ENCODE measurements around the gene CTAGE15. TPM values are rescaled to one million over a fixed set of nuclear protein-coding genes. Genes with fewer than 3 reads are reported as not detected.
"Not testable (repeated sequence)": the region's sequence is repeated elsewhere in the genome, so short reads cannot be mapped to it uniquely, and the experiment has no call there.

CTAGE15 gene
- total RNA-seq, 2 experiments from 2014 or later = 1.4 TPM; not detected in 1

- H3K27me3 Mint-ChIP-seq; H3K27ac Mint-ChIP-seq; CTCF ChIA-PET; H3K4me3 Mint-ChIP-seq; H3K9me3 Mint-ChIP-seq (ENCODE audit: low read depth); DNase-seq; ATAC-seq; H3K4me1 Mint-ChIP-seq; POLR2A ChIA-PET; intact Hi-C loops (cut with DNase I, micrococcal nuclease); H3K36me3 Mint-ChIP-seq (ENCODE audit: low read depth): not testable (repeated sequence)
Measured at GRCh38 chr7:143589897-143590296, 18.3 kb downstream of the CTAGE15 start.

GRCh38 chr7:143598086-143598485 is 26.5 kb downstream of the CTAGE15 start:
- H3K4me1 Mint-ChIP-seq; H3K27ac Mint-ChIP-seq; H3K36me3 Mint-ChIP-seq (ENCODE audit: low read depth); DNase-seq; CTCF ChIA-PET; H3K9me3 Mint-ChIP-seq (ENCODE audit: low read depth); ATAC-seq; H3K27me3 Mint-ChIP-seq; H3K4me3 Mint-ChIP-seq; POLR2A ChIA-PET; intact Hi-C loops (cut with DNase I, micrococcal nuclease): not testable (repeated sequence)

- H3K4me3 Mint-ChIP-seq; POLR2A ChIA-PET; intact Hi-C loops (cut with DNase I, micrococcal nuclease); CTCF ChIA-PET; H3K27me3 Mint-ChIP-seq; H3K36me3 Mint-ChIP-seq (ENCODE audit: low read depth); H3K9me3 Mint-ChIP-seq (ENCODE audit: low read depth); H3K27ac Mint-ChIP-seq; ATAC-seq; DNase-seq; H3K4me1 Mint-ChIP-seq: not testable (repeated sequence)
Measured at GRCh38 chr7:143603549-143603948, 31.9 kb downstream of the CTAGE15 start.

GRCh38 chr7:143606088-143606487 is 34.5 kb downstream of the CTAGE15 start:
- H3K9me3 Mint-ChIP-seq (ENCODE audit: low read depth); intact Hi-C loops (cut with DNase I, micrococcal nuclease); ATAC-seq; H3K27me3 Mint-ChIP-seq; H3K27ac Mint-ChIP-seq; DNase-seq; H3K36me3 Mint-ChIP-seq (ENCODE audit: low read depth); H3K4me3 Mint-ChIP-seq; POLR2A ChIA-PET; H3K4me1 Mint-ChIP-seq; CTCF ChIA-PET: not testable (repeated sequence)

- H3K27me3 Mint-ChIP-seq; CTCF ChIA-PET; ATAC-seq; POLR2A ChIA-PET; H3K4me3 Mint-ChIP-seq; DNase-seq; H3K4me1 Mint-ChIP-seq; H3K27ac Mint-ChIP-seq; H3K9me3 Mint-ChIP-seq (ENCODE audit: low read depth); H3K36me3 Mint-ChIP-seq (ENCODE audit: low read depth); intact Hi-C loops (cut with DNase I, micrococcal nuclease): not testable (repeated sequence)
Measured at GRCh38 chr7:143615545-143615944, 43.9 kb downstream of the CTAGE15 start.

- H3K9me3 Mint-ChIP-seq (ENCODE audit: low read depth); CTCF ChIA-PET; H3K27me3 Mint-ChIP-seq; DNase-seq; POLR2A ChIA-PET; ATAC-seq; H3K27ac Mint-ChIP-seq; H3K36me3 Mint-ChIP-seq (ENCODE audit: low read depth); H3K4me1 Mint-ChIP-seq; intact Hi-C loops (cut with DNase I, micrococcal nuclease); H3K4me3 Mint-ChIP-seq: not testable (repeated sequence)
Measured at GRCh38 chr7:143617204-143617603, 45.6 kb downstream of the CTAGE15 start.

GRCh38 chr7:143620058-143620457 is 48.5 kb downstream of the CTAGE15 start:
- H3K4me1 Mint-ChIP-seq; POLR2A ChIA-PET; DNase-seq; H3K27me3 Mint-ChIP-seq; H3K27ac Mint-ChIP-seq; intact Hi-C loops (cut with DNase I, micrococcal nuclease); H3K36me3 Mint-ChIP-seq (ENCODE audit: low read depth); CTCF ChIA-PET; H3K4me3 Mint-ChIP-seq; H3K9me3 Mint-ChIP-seq (ENCODE audit: low read depth): not testable (repeated sequence)
- ATAC-seq = peak; percentile 15

- intact Hi-C loops (cut with DNase I, micrococcal nuclease); H3K36me3 Mint-ChIP-seq (ENCODE audit: low read depth); POLR2A ChIA-PET; H3K4me1 Mint-ChIP-seq; H3K9me3 Mint-ChIP-seq (ENCODE audit: low read depth); CTCF ChIA-PET; H3K27me3 Mint-ChIP-seq: not testable (repeated sequence)
- peak; percentile 84 for ATAC-seq
- peak within 1 kb of the TSS; percentile 55 for H3K27ac Mint-ChIP-seq
- DNase-seq = peak; percentile 95
- peak within 1 kb of the TSS; percentile 65 for H3K4me3 Mint-ChIP-seq
Measured at GRCh38 chr7:143620646-143621045, 49.0 kb downstream of the CTAGE15 start, which contains the start of gene TCAF2. TSS of gene TCAF2 (plus strand) at chr7:143620974.

GRCh38 chr7:143621175-143621574 is 49.6 kb downstream of the CTAGE15 start:
- H3K4me1 Mint-ChIP-seq; H3K9me3 Mint-ChIP-seq (ENCODE audit: low read depth); CTCF ChIA-PET; H3K36me3 Mint-ChIP-seq (ENCODE audit: low read depth); H3K4me3 Mint-ChIP-seq; intact Hi-C loops (cut with DNase I, micrococcal nuclease); H3K27me3 Mint-ChIP-seq; POLR2A ChIA-PET; DNase-seq; H3K27ac Mint-ChIP-seq: not testable (repeated sequence)
- peak; percentile 60 for ATAC-seq

- H3K9me3 Mint-ChIP-seq (ENCODE audit: low read depth); intact Hi-C loops (cut with DNase I, micrococcal nuclease); H3K4me3 Mint-ChIP-seq; H3K27ac Mint-ChIP-seq; H3K4me1 Mint-ChIP-seq; POLR2A ChIA-PET; DNase-seq; H3K27me3 Mint-ChIP-seq; CTCF ChIA-PET; H3K36me3 Mint-ChIP-seq (ENCODE audit: low read depth): not testable (repeated sequence)
- peak; percentile 31 for ATAC-seq
Measured at GRCh38 chr7:143622130-143622529, 50.5 kb downstream of the CTAGE15 start.

Other genes with a start within 250 kb of the CTAGE15 start
- gene FAM131B, start 209.1 kb upstream of the CTAGE15 start, total RNA-seq = 1 to 10 TPM; 1.7 to 1.8 TPM
- gene ZYX, start 190.5 kb upstream of the CTAGE15 start, total RNA-seq = 100 to 1,000 TPM; 103 to 148 TPM
- 1 to 10 TPM; 2.4 to 2.8 TPM for gene EPHA1, start 162.9 kb upstream of the CTAGE15 start, total RNA-seq
- not detected for gene TAS2R60, start 128.3 kb upstream of the CTAGE15 start, total RNA-seq
- gene TAS2R41, start 93.9 kb upstream of the CTAGE15 start, total RNA-seq = not detected
- gene TCAF2, start 49.2 kb downstream of the CTAGE15 start, total RNA-seq = 10 to 100 TPM; 47.6 to 50.6 TPM
- 1 to 10 TPM in 1 of 2 experiments, under 1 TPM in 1; 0.94 to 1.5 TPM for gene CTAGE6, start 185.9 kb downstream of the CTAGE15 start, total RNA-seq